Caki2 (cell line): ENCODE data around the gene INAVA. TPM values are rescaled to one million over a fixed set of nuclear protein-coding genes. Genes with fewer than 3 reads are reported as not detected.

Source experiments
- DNase-seq: peaks from one replicate; pipeline ENCODE4 v3.0.0-alpha.2; 2015; ENCODE audit warnings: low read depth
- in situ Hi-C: cut with HindIII; loops from 2 replicates; pipeline ENCODE4 v1.10.0; 2016; ENCODE audit warnings: low sequenced_read_pairs, low pct_unique_long_range_greater_than_20kb, mixed read lengths
- total RNA-seq: library from RNA; depleted of rRNA; stranded (reverse); fragments of >200 nt; shearing (Covaris generic); gene quantifications from 2 replicates; pipeline ENCODE4 v1.2.3, GENCODE V29; 2014; ENCODE audit warnings: low replicate concordance

Gene INAVA
- total RNA-seq, 1 experiment from 2014 or later: 33.3 TPM

- in situ Hi-C loops: no loop called here
Observed at GRCh38 chr1:200893411-200893901, 1.2 kb upstream of the INAVA start.

DNA sequence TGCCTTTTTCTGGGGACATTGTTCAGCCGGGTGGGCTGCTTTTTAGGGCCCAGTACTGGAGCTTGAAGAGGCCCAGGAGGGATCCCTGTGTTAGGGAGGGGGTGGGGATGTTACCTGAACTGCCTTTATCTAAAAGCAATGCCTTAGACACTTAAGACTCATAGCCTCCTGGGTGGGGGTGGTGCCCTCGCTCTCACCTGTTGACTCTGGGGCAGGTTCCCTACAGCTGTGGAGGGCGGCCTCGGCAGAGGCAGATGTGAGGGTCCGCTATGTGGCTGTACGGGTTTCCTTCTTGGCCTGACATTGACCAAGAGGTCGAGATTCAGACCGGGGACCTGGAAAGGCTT lies 716 bp downstream of the INAVA start:
- no peak for DNase-seq
- in situ Hi-C loops: no loop called here

More at GRCh38 chr1:200893411-200893901, 1.2 kb upstream of the INAVA start:
- DNase-seq: peak; percentile 43

DNA sequence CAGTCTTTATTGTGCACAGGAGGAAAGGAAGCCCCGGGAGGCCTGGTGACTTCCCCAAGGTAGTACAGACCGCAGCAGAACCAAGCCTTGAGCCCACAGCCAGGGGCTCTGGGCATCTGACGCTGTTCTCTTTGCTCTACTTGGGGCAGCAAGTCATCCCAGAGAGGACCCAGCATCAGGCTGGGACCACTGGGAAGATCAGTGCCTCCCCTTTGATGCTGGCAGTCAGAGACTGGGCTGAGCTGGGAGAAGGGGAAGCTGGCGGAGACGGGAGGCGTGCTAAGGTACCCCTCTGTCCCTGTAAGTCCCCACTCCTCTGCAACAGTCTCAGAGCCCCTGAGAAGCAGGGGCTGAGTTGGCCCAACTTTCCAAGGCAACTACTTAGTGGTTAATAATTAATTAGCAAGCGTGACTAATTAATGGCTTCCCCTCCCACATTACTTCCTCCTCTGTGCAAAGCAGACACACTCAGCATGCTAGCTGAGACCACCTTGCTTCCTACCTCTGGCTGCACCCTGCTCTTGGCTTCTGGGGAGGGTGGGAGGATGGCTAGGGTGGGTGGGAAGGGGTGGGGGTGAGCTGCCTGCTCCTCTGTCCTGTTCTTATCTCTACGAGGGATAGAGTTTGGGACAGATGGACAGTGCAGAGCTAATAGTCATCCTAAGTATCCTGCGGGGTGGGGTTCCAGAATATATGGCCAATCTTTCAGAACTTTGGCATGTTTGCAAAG lies 1.3 kb downstream of the INAVA start:
- in situ Hi-C loops: no loop called here
- DNase-seq: peak; percentile 73

GRCh38 chr1:200896531-200897196 lies 2.0 kb downstream of the INAVA start:
- peak; percentile 97 for DNase-seq
- in situ Hi-C loops: no loop called here

DNA sequence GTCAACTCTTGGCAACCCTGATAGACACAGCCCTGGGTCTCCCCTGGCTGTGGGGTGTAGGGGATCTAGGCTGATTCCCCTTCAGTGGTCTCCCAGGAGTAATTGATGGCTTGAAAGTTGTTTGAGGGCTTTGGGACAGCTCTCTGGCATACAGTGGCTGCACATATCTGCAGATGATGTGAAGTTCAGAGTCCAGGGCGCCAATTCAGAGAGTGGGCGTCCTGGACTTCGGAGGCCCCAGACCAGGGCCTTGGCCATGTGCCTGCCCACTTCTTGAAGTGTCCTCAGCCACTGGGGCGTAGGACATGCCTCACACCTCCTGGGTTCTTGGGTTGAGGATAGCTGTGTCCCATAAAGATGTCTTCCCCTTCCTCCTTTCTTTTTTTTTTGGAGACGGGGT lies 2.6 kb downstream of the INAVA start:
- in situ Hi-C loops: no loop called here
- no peak for DNase-seq

- no peak for DNase-seq
- in situ Hi-C loops: no loop called here
Observed at GRCh38 chr1:200899015-200899386, 4.3 kb downstream of the INAVA start.

- in situ Hi-C loops: no loop called here
- DNase-seq: no peak
Observed at GRCh38 chr1:200899451-200899915, 4.8 kb downstream of the INAVA start.

GRCh38 chr1:200899954-200900867 lies 5.5 kb downstream of the INAVA start:
- in situ Hi-C loops: no loop called here
- DNase-seq: no peak

GRCh38 chr1:200900877-200901276 lies 6.2 kb downstream of the INAVA start:
- no peak for DNase-seq
- in situ Hi-C loops: no loop called here

GRCh38 chr1:200901350-200901749 lies 6.7 kb downstream of the INAVA start:
- in situ Hi-C loops: no loop called here
- no peak for DNase-seq

DNA sequence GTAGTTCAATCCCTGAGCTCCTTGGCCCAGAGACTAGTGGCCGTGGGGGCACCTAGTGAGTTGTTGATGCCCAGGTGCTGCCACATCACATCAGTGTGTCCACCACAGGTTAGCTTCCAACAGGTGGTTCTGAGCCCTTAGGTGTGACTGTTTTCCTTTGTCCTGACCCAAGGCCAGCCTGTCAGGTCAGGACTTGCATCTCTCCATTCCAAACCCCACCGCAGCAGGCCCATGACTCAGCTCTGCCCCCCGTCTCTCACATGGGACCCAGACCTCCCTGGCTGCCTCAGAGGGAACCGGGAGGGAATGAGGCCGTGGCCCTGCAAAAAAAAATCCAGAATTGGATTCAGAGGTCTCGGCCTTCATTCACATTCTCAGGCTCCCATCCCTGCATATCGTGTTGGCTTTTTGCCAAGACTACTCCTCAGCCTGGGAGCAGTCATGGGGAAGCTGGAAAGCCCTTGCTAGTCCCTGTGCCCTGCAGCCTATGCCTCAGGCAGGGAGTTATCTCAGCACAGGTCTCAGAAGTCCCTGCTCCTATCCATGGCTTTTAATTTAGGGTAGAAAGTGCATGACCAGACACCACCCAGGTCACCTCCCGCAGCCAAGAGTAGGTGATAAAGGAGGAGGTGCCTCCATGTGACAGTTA lies 7.2 kb downstream of the INAVA start:
- no peak for DNase-seq
- in situ Hi-C loops: no loop called here

DNA sequence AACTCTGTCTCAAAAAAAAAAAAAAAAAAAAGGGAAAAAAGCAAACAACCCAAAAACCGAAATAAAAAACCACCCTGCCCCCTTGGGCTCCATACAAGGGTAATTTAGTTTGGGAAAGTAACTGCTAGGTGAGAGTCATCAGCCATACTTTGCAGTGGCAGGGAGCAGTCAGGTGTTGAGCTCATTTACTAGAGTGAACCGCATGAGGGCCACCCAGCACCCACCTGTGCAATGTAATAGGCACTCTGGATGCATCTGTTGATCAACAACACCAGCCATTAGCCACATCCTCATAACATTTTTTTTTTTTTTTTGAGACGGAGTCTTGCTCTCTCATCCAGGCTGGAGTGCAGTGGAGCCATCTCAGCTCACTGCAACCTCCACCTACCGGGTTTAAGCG lies 9.1 kb downstream of the INAVA start:
- no peak for DNase-seq
- in situ Hi-C loops: no loop called here

- in situ Hi-C loops: no loop called here
- no peak for DNase-seq
Observed at GRCh38 chr1:200904772-200905171, 10.1 kb downstream of the INAVA start.

DNA sequence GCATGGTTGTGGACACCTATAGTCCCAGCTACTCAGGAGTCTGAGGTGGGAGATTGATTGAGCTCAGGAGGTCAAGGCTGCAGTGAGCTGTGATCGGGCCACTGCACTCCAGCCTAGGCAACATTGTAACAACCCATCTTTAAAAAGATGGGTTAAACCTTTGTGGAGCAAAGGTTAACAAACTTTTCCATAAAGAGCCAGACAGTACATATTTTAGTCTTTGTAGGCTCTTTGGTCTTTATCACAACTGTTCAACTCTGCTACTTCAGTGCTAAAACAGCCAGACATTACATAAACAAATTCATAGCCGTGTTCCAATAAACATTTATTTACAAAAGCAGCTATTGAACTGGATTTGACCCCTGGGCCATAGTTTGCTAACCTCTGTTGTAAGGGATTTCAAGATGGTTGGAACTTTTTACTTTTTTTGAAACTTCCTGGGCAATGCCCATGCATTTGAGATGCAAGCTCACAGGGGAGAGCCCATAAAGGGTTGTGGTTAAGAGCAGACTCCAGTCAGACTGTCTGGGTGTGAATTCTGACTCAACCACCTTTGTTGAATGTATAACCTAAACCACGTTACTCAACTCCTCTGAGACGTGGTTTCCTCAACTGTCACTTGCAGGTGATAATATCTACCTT lies 10.8 kb downstream of the INAVA start:
- DNase-seq: no peak
- in situ Hi-C loops: no loop called here

DNA sequence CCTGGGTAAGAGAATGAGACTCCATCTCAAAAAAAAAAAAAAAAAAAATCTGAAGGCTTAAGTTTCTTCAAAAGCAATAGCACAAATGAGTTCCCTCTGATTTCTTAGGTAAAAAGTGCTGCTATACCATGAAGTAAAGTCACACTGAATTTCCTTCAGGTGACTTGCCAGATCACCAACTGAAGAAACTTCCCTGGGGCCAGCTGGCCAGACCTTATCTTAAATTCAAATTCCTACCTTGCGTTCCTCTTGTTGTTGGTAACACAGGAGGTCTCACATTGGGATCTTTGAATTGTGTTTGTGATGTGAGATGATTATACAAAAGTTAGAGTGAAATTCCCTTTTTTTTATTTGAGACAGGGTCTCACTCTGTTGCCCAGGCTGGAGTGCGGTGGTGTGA lies 11.8 kb downstream of the INAVA start:
- in situ Hi-C loops: no loop called here
- no peak for DNase-seq

DNA sequence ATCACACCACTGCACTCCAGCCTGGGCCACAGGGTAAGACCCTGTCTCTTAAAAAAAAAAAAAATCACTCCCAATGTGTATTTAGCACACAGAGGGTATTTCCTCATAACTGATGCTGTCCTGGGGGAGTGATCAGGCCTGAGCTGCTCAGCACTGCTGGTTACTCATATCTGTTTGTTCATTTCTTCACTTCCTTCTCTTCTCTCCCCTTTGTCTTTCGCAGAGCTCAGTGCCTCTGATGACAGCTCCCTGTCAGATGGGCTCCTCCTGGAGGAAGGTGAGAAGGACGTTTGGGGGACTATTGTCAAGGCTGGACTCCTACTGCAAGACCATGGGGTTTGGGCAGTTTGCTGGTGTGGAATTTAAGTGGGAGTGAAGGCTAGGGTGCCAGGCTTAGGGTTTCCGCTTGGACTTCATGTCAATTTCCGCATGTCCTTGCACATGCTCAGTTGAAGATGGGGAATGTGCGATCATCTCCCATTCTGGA lies 13.0 kb downstream of the INAVA start:
- DNase-seq: no peak
- in situ Hi-C loops: no loop called here

DNA sequence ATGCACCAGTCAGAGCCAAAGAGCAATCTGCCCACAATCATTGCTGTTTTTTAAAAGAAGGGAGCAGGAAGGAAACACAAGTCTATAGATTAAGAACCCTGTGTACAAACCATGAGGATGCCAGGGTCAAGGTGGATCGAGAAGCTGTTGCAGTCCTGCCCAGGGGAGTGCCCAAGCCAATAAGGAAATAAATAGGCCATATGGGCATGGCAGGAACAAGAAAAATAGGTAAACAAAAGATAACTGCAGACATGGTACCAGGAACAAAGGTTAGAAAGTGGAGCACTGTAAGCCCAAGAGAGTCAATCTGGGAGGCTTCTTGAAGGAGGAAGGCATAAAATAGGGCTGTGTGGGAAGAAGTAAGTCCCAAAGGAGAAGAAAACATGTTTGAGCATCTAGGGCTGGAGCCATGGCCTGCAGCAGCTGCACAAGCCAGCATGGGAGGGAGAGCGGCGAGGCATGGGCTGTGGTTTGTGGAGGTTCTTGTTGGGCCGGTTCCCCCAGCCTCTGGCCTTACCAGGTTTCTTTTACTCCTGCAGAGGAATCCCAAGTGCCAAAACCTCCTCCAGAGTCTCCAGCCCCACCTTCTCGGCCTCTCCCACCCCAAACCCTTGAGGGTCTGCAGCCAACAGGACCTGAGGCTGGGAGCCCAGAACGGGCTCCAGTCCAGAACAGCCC lies 13.6 kb downstream of the INAVA start:
- in situ Hi-C loops: no loop called here
- no peak for DNase-seq
